Psoas muscle (tissue), 8 donors: ENCODE results near the gene CD1B. TPM values are rescaled to one million over a fixed set of nuclear protein-coding genes. Genes with fewer than 3 reads are reported as not detected.
"Not testable (repeated sequence)": the region's sequence is repeated elsewhere in the genome, so short reads cannot be mapped to it uniquely, and the experiment has no call there.

ENCODE experiments used
- ATAC-seq, 4 donors: fragments of 200-7000 bp; cut with Tn5 transposase; one replicate each; pipeline ENCODE4 v1.9.1; 2020; ENCODE audit warnings: moderate library complexity in 3 of 4, mild to moderate bottlenecking in 2 of 4
- DNase-seq, 2 donors: peaks; one replicate each; pipeline ENCODE4 v3.0.0-alpha.2; 2020
- H3K27ac ChIP-seq: fragments of 200-600 bp; one replicate; pipeline ENCODE4 v1.8.0; 2022
- H3K27me3 ChIP-seq, 3 donors: fragments of 200-600 bp in 1 of 3; one replicate each; pipeline versions ENCODE4 v1.6.1 to v1.8.0; 2013 to 2022; ENCODE audit warnings: low read length in 2 of 3, mild to moderate bottlenecking in 2 of 3, moderate library complexity in 1 of 3; ENCODE audit not compliant: insufficient read depth in 3 of 3
- H3K36me3 ChIP-seq, 2 donors: fragments of 200-600 bp in 1 of 2; one replicate each; pipeline versions ENCODE4 v1.6.1 to v1.8.0; 2013 to 2022; ENCODE audit warnings: low read depth in 1 of 2, mild to moderate bottlenecking in 1 of 2, moderate library complexity in 1 of 2; ENCODE audit not compliant: insufficient read depth in 1 of 2
- H3K4me1 ChIP-seq: fragments of 200-600 bp; one replicate; pipeline ENCODE4 v1.8.0; 2022
- H3K4me3 ChIP-seq: fragments of 200-600 bp; one replicate; pipeline ENCODE4 v1.8.0; 2022; ENCODE audit warnings: mild to moderate bottlenecking
- H3K9me3 ChIP-seq: fragments of 200-600 bp; one replicate; pipeline ENCODE4 v1.8.0; 2022
- WGBS, 3 donors: extraction: QIAGEN DNeasy Blood & Tissue Kit; methylation state at CpG; one replicate each; pipeline versions ENCODE4 v1.1.6 to v1.1.7; 2013; 5-methylcytosine and 5-hydroxymethylcytosine counted together
- intact Hi-C, 2 donors: fragments of 100-400 bp; cut with DNase I; formaldehyde crosslinking; loops; one replicate each; pipeline versions ENCODE4 v1.11.0 to v1.14.2; 2022
- polyA plus RNA-seq, 3 donors: library from polyadenylated mRNA; stranded (reverse); fragments of 200-250 nt; gene quantifications; one replicate each; pipeline ENCODE4 v1.2.3, GENCODE V29; 2013
- total RNA-seq, 4 donors: library from RNA; stranded (reverse); fragmentation: NEBNext Ultra II Directional in 2 of 4; extraction: Animal tissue kit (Norgen Biotek cat#: 25700) in 2 of 4; gene quantifications; one replicate each; pipeline versions ENCODE4 v1.2.1 to v1.2.4, GENCODE V29; 2021 to 2023
- TF ChIP-seq, protein P1 (sequence below): fragments of 200-600 bp; IDR thresholded peaks from one replicate; pipeline ENCODE4 v1.8.0; 2022; ENCODE audit warnings: antibody characterized with exemption
- donor health status: healthy with polysubstance abuse.
- donor health status: DM: no; HTN: no; CAD: no; lungs with moderate emphysema.
- donor health status: Bipolar disorder and iron deficiency.
- donor health status: healthy.
- donor health status: DM: yes; HTN: yes; CAD: no.
- donor health status: DM: no; HTN: no; CAD: no.
- donor health status: DM: no; HTN: no; CAD: no.
- donor health status: DM: yes; HTN: yes; CAD: no.

CD1B gene
- total and polyA plus RNA-seq, 7 donors = 0.03 TPM; not detected in 6

DNA sequence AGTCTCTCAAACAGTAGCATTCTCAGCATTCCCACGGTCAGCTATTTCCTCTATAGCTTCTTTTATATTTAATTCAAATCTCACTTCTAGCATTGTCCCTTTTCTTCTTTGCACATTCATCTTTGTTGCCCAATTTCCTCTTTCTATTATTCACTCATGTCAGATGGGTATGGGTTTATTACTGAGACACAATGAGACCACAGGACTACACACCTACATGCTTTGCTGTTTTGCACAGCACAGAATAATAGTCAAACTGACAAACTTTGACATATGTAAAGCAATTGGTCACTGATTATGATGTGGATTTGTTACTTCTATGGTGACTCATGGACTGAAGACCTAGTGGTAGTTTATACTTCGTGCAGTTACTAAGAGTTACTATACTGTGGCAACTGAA lies 47.4 kb downstream of the CD1B start:
- TF ChIP-seq, protein P1, sequence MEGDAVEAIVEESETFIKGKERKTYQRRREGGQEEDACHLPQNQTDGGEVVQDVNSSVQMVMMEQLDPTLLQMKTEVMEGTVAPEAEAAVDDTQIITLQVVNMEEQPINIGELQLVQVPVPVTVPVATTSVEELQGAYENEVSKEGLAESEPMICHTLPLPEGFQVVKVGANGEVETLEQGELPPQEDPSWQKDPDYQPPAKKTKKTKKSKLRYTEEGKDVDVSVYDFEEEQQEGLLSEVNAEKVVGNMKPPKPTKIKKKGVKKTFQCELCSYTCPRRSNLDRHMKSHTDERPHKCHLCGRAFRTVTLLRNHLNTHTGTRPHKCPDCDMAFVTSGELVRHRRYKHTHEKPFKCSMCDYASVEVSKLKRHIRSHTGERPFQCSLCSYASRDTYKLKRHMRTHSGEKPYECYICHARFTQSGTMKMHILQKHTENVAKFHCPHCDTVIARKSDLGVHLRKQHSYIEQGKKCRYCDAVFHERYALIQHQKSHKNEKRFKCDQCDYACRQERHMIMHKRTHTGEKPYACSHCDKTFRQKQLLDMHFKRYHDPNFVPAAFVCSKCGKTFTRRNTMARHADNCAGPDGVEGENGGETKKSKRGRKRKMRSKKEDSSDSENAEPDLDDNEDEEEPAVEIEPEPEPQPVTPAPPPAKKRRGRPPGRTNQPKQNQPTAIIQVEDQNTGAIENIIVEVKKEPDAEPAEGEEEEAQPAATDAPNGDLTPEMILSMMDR = no peak
- DNase-seq (no peak), ATAC-seq (no peak)
- 50 to 67% (median 59%) methylated on average over 2 of the region's 2 CpGs for WGBS, 3 donors
- Histone ChIP-seq H3K4me1 (no peaks in the 10 kb centered on the region), H3K27me3 (no peaks in the 10 kb centered on the region), H3K27ac (no peak overlapping the region), H3K9me3 (no peaks in the 10 kb centered on the region), H3K36me3 (no peaks in the 10 kb centered on the region), H3K4me3 (no peak overlapping the region)
- intact Hi-C loops = no loop called here

- H3K9me3 ChIP-seq, DNase-seq, H3K4me3 ChIP-seq, H3K36me3 ChIP-seq, ATAC-seq, intact Hi-C loops, H3K27me3 ChIP-seq, H3K4me1 ChIP-seq, H3K27ac ChIP-seq: not testable (repeated sequence)
- WGBS, 3 donors = 65 to 71% (median 70%) methylated on average over 2 of the region's 2 CpGs
Observed at GRCh38 chr1:158282421-158282820, 48.9 kb downstream of the CD1B start.

Other genes starting within 250 kb of the CD1B start
- 1 to 10 TPM in 2 of 4 donors, under 1 TPM in 2; 0.59 to 1.6 (median 1.1) TPM for gene CD1D, start 150.6 kb downstream of the CD1B start, total RNA-seq
- gene CD1D, start 150.6 kb downstream of the CD1B start, polyA plus RNA-seq = 1 to 10 TPM in 2 of 3 donors, under 1 TPM in 1; 0.90 to 7.8 (median 1.2) TPM
- not detected for gene CD1A, start 77.1 kb downstream of the CD1B start, total RNA-seq
- not detected for gene CD1A, start 77.1 kb downstream of the CD1B start, polyA plus RNA-seq
- gene CD1C, start 41.6 kb downstream of the CD1B start, total RNA-seq = under 1 TPM in 2 of 4 donors, not detected in 2; 0.26 to 0.47 TPM
- gene CD1C, start 41.6 kb downstream of the CD1B start, polyA plus RNA-seq = under 1 TPM in 2 of 3 donors, not detected in 1; 0.06 to 0.09 TPM
- gene CD1E, start 22.4 kb upstream of the CD1B start, total RNA-seq = not detected
- gene CD1E, start 22.4 kb upstream of the CD1B start, polyA plus RNA-seq = under 1 TPM in 1 of 3 donors, not detected in 2; 0.08 TPM
- not detected for gene OR10T2, start 67.9 kb upstream of the CD1B start, total RNA-seq
- gene OR10T2, start 67.9 kb upstream of the CD1B start, polyA plus RNA-seq = not detected
- gene OR10K2, start 94.7 kb upstream of the CD1B start, total RNA-seq = not detected
- not detected for gene OR10K2, start 94.7 kb upstream of the CD1B start, polyA plus RNA-seq
- under 1 TPM in 1 of 4 donors, not detected in 3; 0.06 TPM for gene OR10K1, start 130.3 kb upstream of the CD1B start, total RNA-seq
- gene OR10K1, start 130.3 kb upstream of the CD1B start, polyA plus RNA-seq = not detected
- gene OR10R2, start 140.7 kb upstream of the CD1B start, total RNA-seq = not detected
- not detected for gene OR10R2, start 140.7 kb upstream of the CD1B start, polyA plus RNA-seq
- not detected for gene OR6Y1, start 222.9 kb upstream of the CD1B start, total RNA-seq
- not detected for gene OR6Y1, start 222.9 kb upstream of the CD1B start, polyA plus RNA-seq
- not detected for gene OR6P1, start 239.0 kb upstream of the CD1B start, total RNA-seq
- not detected for gene OR6P1, start 239.0 kb upstream of the CD1B start, polyA plus RNA-seq
- gene OR10X1, start 248.4 kb upstream of the CD1B start, total RNA-seq = not detected
- not detected for gene OR10X1, start 248.4 kb upstream of the CD1B start, polyA plus RNA-seq